GM13977 (cell line): ENCODE data around the gene SUCLG2.

Experiments used
- DNase-seq: peaks from one replicate; pipeline ENCODE4 v3.0.0; 2012; ENCODE audit warnings: low spot score
- CTCF ChIP-seq: IDR thresholded peaks from 2 replicates; pipeline ENCODE4 v1.5.1; 2012; ENCODE audit warnings: mild to moderate bottlenecking, control low read depth; ENCODE audit not compliant: insufficient read depth; ENCODE audit errors: extremely low read depth, missing control alignments
- in situ Hi-C: fragments of 300-500 bp; cut with MboI; formaldehyde crosslinking; loops from one replicate; pipeline ENCODE4 v1.12.0; 2022; ENCODE audit warnings: low sequenced_read_pairs, low pct_unique_long_range_greater_than_20kb, mixed read lengths, inconsistent platforms; ENCODE audit not compliant: unreplicated experiment

SUCLG2 gene

GRCh38 chr3:67474311-67474710 is 180.1 kb downstream of the SUCLG2 start:
- TF ChIP-seq CTCF = no peak
- no peak for DNase-seq
- in situ Hi-C loops = no loop called here

GRCh38 chr3:67472674-67473201 is 181.7 kb downstream of the SUCLG2 start:
- TF ChIP-seq CTCF = no peak
- in situ Hi-C loops = no loop called here
- no peak for DNase-seq

- in situ Hi-C loops = no loop called here
These were observed 184.2 kb downstream of the SUCLG2 start for GRCh38 chr3:67470207-67470606.

GRCh38 chr3:67468511-67468910 is 185.9 kb downstream of the SUCLG2 start:
- TF ChIP-seq CTCF = no peak
- in situ Hi-C loops = no loop called here
- no peak for DNase-seq

More at GRCh38 chr3:67470207-67470606, 184.2 kb downstream of the SUCLG2 start:
- no peak for TF ChIP-seq CTCF
- no peak for DNase-seq

- no peak for TF ChIP-seq CTCF
- no peak for DNase-seq
- in situ Hi-C loops = no loop called here
These were observed 190.8 kb downstream of the SUCLG2 start for GRCh38 chr3:67463656-67464055.

GRCh38 chr3:67462187-67462586 is 192.2 kb downstream of the SUCLG2 start:
- in situ Hi-C loops = no loop called here
- DNase-seq = no peak
- no peak for TF ChIP-seq CTCF
